Colonic mucosa (tissue), 4 donors: ENCODE measurements around the gene CHMP4B. TPM values are rescaled to one million over a fixed set of nuclear protein-coding genes. Genes with fewer than 3 reads are reported as not detected.
A peak's percentile ranks its signal among the peaks of the same experiment; 100 is the strongest.

Experiments used
- DNase-seq: peaks from one replicate; pipeline ENCODE4 v3.0.0-alpha.2; 2020
- H3K27ac ChIP-seq: fragments of 200-600 bp; one replicate; pipeline ENCODE4 v1.8.0; 2021
- H3K27me3 ChIP-seq: fragments of 200-600 bp; one replicate; pipeline ENCODE4 v1.8.0; 2021
- H3K36me3 ChIP-seq: fragments of 200-600 bp; one replicate; pipeline ENCODE4 v1.8.0; 2021
- H3K4me1 ChIP-seq: fragments of 200-600 bp; one replicate; pipeline ENCODE4 v1.8.0; 2021; ENCODE audit warnings: mild to moderate bottlenecking
- H3K4me3 ChIP-seq: fragments of 200-600 bp; one replicate; pipeline ENCODE4 v1.8.0; 2021
- H3K9ac ChIP-seq, 2 donors: one replicate each; pipeline ENCODE4 v1.7.0; 2013; ENCODE audit warnings: control low read depth in 2 of 2, low read depth in 2 of 2, low read length in 2 of 2
- H3K9me3 ChIP-seq: fragments of 200-600 bp; one replicate; pipeline ENCODE4 v1.8.0; 2021
- intact Hi-C: fragments of 100-400 bp; cut with DNase I; formaldehyde crosslinking; loops from one replicate; pipeline ENCODE4 v1.14.1; 2022
- total RNA-seq, 2 donors: library from RNA; stranded (reverse); fragmentation: NEBNext Ultra II Directional in 1 of 2; extraction: Animal tissue kit (Norgen Biotek cat#: 25700) in 1 of 2; gene quantifications; one replicate each; pipeline ENCODE4 v1.2.1, GENCODE V29; 2021
- TF ChIP-seq, protein P1 (sequence below): fragments of 200-600 bp; IDR thresholded peaks from one replicate; pipeline ENCODE4 v1.8.0; 2022; ENCODE audit warnings: antibody characterized with exemption, mild to moderate bottlenecking
- donor health status: healthy.
- donor health status: DM: no; HTN: no; CAD: no.
- donor health status: DM: no; HTN: no; CAD: no.

CHMP4B gene
- total RNA-seq, 2 donors from 2014 or later, result 165 to 227 TPM

DNA sequence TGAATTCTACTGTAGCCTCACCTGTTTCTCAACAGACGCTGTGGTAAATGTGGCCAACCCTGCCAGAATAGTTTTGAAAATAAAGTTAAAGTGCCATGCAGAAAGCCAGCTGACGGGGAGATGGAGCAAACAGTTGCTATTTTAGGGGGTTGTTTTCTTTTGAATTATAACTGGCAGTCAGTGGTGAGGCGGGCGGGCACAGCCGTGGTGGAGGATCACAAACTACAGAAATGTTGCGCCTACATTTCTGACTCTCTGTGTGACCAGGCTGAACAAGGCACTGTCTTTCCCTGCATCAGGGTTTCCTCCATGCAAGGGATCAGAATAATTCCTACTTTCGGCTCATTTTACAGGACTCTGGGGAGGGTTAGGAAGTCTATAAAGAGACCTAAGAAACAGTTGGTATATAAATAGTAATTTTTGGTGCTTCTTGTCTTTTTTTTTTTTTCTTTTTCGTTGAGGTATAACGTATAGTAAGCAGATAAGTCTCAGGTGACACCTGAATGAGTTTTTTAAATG is 17.2 kb downstream of the CHMP4B start:
- intact Hi-C loops, result no loop called here
- TF ChIP-seq, protein P1, sequence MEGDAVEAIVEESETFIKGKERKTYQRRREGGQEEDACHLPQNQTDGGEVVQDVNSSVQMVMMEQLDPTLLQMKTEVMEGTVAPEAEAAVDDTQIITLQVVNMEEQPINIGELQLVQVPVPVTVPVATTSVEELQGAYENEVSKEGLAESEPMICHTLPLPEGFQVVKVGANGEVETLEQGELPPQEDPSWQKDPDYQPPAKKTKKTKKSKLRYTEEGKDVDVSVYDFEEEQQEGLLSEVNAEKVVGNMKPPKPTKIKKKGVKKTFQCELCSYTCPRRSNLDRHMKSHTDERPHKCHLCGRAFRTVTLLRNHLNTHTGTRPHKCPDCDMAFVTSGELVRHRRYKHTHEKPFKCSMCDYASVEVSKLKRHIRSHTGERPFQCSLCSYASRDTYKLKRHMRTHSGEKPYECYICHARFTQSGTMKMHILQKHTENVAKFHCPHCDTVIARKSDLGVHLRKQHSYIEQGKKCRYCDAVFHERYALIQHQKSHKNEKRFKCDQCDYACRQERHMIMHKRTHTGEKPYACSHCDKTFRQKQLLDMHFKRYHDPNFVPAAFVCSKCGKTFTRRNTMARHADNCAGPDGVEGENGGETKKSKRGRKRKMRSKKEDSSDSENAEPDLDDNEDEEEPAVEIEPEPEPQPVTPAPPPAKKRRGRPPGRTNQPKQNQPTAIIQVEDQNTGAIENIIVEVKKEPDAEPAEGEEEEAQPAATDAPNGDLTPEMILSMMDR, result no peak
- Histone ChIP-seq H3K4me3 (no peak overlapping the region), H3K27ac (no peak overlapping the region), H3K36me3 (no peaks in the 10 kb centered on the region), H3K4me1 (peaks cover 47% of the 10 kb centered on the region), H3K27me3 (no peaks in the 10 kb centered on the region), H3K9me3 (no peaks in the 10 kb centered on the region), H3K9ac (peak overlapping the region in 1 of 2 donors; percentile 7)
- DNase-seq, result no peak

DNA sequence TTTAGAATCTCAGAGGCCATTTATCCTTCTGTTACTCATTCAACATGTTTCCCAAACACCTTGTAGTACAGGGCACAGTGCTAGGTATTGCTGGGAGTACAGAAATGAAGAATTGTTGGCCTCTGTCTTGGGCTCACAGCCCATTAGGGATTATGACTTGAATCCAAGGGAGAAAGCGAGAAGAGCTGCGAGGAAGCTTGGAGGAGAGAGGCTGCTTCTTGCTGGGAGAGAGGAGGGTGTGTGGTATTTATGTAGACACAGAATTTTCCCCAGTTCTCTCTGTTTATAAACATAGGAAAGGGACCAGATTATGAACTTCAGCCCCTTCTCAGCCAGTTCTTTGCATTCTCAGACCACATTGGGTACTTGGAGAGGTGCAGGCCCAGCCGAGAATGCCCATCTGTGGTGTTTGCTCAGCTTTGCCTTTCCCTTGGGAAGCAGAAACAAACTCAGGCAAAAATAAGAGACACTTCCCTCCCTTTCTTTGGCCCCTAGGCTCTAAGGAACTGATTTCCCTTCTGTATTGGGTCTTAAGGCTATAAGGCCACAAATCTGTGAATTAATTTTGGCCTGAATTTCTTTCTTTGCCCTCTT is 17.9 kb downstream of the CHMP4B start:
- TF ChIP-seq, protein P1, result no peak
- Histone ChIP-seq H3K4me1 (peaks cover 43% of the 10 kb centered on the region), H3K27me3 (no peaks in the 10 kb centered on the region), H3K9ac (peak overlapping the region in 1 of 2 donors; percentile 7), H3K27ac (no peak overlapping the region), H3K36me3 (no peaks in the 10 kb centered on the region), H3K9me3 (no peaks in the 10 kb centered on the region), H3K4me3 (no peak overlapping the region)
- intact Hi-C loops, result no loop called here
- DNase-seq, result no peak

DNA sequence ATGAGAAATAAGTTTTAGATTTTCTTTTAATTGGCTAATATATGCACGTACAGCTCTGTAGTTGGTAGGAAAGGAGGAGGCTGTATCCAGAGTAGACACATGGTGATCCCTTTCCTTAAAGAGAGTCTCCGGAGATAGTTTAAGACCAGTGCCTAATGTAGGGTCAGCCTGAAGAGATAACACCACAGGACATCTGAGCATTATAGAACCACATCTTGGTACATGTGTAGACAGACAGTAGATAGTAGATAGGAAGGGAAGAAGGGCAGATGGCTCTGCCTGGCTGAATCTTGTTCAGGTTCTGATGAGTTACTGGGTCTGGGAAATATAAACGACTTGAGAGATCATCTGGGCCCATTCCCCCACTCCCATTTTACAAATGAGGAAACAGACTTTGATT is 18.5 kb downstream of the CHMP4B start:
- H3K36me3 ChIP-seq, result no peaks in the 10 kb centered on the region
- peaks cover 43% of the 10 kb centered on the region for H3K4me1 ChIP-seq
- H3K27me3 ChIP-seq, result no peaks in the 10 kb centered on the region
- no peak overlapping the region for H3K27ac ChIP-seq
- no peaks in the 10 kb centered on the region for H3K9me3 ChIP-seq
- H3K9ac ChIP-seq, result peak overlapping the region in 1 of 2 donors; percentile 23
- no peak overlapping the region for H3K4me3 ChIP-seq
- intact Hi-C loops, result no loop called here
- TF ChIP-seq, protein P1, result no peak
- DNase-seq, result no peak

DNA sequence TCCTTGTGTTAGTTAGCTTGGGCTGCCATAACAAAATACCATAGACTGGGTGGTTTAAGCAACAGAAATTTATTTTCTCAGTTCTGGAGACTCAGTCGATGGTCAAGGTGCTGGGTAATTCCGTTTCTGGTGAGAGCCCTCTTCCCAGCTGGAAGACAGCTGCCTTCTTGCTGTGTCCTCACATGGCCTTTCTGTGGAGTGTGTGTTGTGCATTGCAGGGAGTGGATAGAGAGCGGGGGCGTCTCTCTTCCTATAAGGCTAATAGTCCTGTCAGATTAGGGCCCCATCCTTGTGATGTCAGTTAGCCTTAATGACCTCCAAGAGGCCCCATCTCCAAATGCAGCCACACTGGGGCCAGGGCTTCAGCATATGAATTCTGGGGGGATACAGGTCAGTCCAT is 19.2 kb downstream of the CHMP4B start:
- H3K27ac ChIP-seq, result peak overlapping the region; percentile 62
- no peak overlapping the region for H3K4me3 ChIP-seq
- intact Hi-C loops, result no loop called here
- no peaks in the 10 kb centered on the region for H3K9me3 ChIP-seq
- DNase-seq, result no peak
- peaks cover 43% of the 10 kb centered on the region for H3K4me1 ChIP-seq
- H3K9ac ChIP-seq, result peak overlapping the region in 1 of 2 donors; percentile 23
- no peaks in the 10 kb centered on the region for H3K36me3 ChIP-seq
- H3K27me3 ChIP-seq, result no peaks in the 10 kb centered on the region
- TF ChIP-seq, protein P1, result no peak

DNA sequence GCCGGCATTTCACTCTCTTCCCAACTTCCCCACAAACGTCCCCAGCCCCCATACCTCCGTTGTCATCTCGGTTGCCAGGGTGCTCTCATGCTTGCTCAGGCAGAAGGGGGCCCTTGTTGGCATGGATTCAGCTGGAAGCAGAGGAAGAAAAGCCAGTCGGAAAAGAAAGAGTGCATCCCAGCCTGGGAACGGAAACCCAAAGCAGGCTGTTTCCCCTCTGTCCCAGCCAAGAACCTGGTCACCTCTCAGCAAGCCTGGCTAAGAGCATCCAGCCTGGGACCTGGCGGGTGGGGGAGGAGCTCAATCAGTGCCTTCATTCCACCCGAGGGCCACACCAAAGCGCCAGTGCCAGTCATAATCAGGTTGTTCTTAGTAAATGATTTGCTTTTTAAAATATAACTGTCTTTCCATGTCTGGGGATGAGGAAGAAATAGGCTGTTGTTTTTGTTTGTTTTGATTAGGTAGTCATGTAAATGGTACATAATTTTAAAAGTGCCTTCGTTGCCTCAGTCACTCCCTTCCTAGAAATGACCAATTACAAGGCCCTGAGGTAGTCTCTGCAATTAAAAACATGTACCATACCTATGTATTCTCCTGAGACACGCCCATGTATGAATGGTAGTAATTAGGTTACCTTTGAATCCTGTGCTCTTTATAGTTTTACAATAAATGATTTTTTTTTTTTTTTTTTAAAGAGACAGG is 21.1 kb downstream of the CHMP4B start:
- DNase-seq, result peak; percentile 77
- Histone ChIP-seq H3K9me3 (no peaks in the 10 kb centered on the region), H3K27ac (peak overlapping the region; percentile 62), H3K4me3 (no peak overlapping the region), H3K9ac (peak overlapping the region; percentile 12 to 41), H3K27me3 (no peaks in the 10 kb centered on the region), H3K4me1 (peaks cover 33% of the 10 kb centered on the region), H3K36me3 (no peaks in the 10 kb centered on the region)
- intact Hi-C loops, result no loop called here
- TF ChIP-seq, protein P1, result no peak
